ENCODE measurements around the gene FGF2.

FGF2 gene

DNA sequence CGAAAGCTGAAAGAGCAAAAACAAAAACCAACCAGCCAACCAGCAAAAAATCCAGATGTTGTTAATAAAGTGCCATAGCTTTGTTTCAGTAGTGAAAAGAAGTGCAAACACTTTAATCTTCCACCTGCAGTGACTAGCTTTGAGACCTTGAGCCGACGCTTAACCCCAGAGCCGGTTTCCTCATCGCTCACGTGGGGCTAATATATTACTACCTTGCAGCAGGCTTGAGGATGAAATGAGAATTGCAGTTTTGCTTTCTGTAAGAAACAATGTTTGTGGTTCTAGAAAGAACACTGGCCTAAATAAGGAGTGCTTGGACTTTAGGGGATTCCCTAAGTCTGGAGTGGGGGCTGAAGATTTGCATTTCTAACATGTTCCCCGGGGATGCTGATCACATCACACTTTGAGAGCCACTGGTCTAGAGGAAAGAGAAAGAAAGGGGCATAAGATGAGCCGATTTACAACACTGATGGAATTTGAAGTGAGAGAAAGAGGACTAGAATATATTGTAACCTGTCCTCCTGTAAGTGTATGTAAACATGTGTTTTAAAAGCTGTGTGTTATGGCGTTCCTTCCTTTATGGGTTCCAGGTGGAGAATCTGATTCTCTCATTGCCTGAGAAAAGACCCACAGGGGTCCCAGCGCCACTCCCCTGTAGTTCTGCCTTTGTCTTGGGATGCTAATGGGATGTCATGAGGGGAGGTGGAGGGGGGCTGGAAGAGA, 1.4 kb downstream of the FGF2 start:
- H3K4me1 ChIP-seq (ENCODE audit: control insufficient read depth, insufficient read depth, low read length): no peaks in the 10 kb centered on the region
- POLR2A ChIA-PET: no interaction called here

DNA sequence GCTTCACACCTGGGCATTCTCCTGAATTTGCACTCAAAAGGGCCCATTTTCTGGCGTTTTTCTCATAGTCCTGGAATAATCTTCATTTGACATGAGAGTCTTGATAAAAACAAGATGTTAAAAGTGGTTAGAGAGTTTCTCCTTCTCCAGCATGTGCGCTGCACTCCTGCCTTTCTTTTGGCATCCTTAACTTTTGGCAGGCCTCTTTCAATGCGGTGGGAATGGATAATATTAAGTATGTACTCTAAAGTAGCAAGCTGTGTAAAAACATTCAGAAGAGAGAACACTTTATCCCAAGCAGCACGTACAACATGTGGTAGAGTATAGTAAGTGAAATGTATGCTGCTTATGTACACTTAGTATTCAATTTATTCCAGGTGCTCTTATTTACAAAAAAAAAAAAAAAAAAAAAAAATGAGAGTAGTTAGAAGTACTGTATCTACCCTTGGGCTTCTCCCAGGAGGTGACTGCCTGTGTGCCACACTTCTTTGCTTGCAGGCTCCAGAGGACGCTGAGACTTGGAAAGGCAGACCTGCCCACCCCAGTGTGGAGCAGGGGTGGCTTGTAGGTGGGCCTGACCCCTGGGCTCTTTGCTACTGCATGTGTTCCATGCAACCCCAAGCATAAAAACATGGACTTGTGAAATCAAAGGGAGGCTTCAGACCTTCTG, 3.9 kb downstream of the FGF2 start:
- Histone ChIP-seq H3K27ac (ENCODE audit: extremely low read depth, low read depth, low read length) (no peak overlapping the region), H3K4me3 (ENCODE audit: low read depth, low read length) (no peak overlapping the region), H3K36me3 (ENCODE audit: control insufficient read depth in 2 of 2, insufficient read depth in 1 of 2, low read length in 2 of 2) (no peaks in the 10 kb centered on the region), H3K4me1 (ENCODE audit: control insufficient read depth, insufficient read depth, low read length) (no peaks in the 10 kb centered on the region), H3K9me3 (ENCODE audit: control insufficient read depth, insufficient read depth, low read depth, low read length) (no peaks in the 10 kb centered on the region)
- CTCF ChIA-PET: no interaction called here
- POLR2A ChIA-PET: no interaction called here
- TF ChIP-seq, protein P1, sequence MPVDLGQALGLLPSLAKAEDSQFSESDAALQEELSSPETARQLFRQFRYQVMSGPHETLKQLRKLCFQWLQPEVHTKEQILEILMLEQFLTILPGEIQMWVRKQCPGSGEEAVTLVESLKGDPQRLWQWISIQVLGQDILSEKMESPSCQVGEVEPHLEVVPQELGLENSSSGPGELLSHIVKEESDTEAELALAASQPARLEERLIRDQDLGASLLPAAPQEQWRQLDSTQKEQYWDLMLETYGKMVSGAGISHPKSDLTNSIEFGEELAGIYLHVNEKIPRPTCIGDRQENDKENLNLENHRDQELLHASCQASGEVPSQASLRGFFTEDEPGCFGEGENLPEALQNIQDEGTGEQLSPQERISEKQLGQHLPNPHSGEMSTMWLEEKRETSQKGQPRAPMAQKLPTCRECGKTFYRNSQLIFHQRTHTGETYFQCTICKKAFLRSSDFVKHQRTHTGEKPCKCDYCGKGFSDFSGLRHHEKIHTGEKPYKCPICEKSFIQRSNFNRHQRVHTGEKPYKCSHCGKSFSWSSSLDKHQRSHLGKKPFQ (tag by site-specific recombination; IDR thresholded peaks at IDR 0.05): no peak
- TF ChIP-seq, protein P2, sequence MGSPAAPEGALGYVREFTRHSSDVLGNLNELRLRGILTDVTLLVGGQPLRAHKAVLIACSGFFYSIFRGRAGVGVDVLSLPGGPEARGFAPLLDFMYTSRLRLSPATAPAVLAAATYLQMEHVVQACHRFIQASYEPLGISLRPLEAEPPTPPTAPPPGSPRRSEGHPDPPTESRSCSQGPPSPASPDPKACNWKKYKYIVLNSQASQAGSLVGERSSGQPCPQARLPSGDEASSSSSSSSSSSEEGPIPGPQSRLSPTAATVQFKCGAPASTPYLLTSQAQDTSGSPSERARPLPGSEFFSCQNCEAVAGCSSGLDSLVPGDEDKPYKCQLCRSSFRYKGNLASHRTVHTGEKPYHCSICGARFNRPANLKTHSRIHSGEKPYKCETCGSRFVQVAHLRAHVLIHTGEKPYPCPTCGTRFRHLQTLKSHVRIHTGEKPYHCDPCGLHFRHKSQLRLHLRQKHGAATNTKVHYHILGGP (tag by site-specific recombination; IDR thresholded peaks at IDR 0.05): no peak
- TF ChIP-seq, protein P3, sequence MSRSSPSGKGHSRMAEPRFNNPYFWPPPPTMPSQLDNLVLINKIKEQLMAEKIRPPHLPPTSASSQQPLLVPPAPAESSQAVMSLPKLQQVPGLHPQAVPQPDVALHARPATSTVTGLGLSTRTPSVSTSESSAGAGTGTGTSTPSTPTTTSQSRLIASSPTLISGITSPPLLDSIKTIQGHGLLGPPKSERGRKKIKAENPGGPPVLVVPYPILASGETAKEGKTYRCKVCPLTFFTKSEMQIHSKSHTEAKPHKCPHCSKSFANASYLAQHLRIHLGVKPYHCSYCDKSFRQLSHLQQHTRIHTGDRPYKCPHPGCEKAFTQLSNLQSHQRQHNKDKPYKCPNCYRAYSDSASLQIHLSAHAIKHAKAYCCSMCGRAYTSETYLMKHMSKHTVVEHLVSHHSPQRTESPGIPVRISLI (tag by site-specific recombination; IDR thresholded peaks at IDR 0.05): peak; percentile 69; the same call in 1 of the 2 replicates
- TF ChIP-seq ZNF626 (tag by site-specific recombination; IDR thresholded peaks at IDR 0.05): no peak

More for the DNA sequence above, 1.4 kb downstream of the FGF2 start:
- CTCF ChIA-PET: interaction anchor here (0.6 to 0.7 kb wide), 2 partner anchors 10 to 86 kb away, joined by 3 to 4 read pairs; no protein-coding TSS in a partner anchor
- Histone ChIP-seq H3K9me3 (ENCODE audit: control insufficient read depth, insufficient read depth, low read depth, low read length) (no peaks in the 10 kb centered on the region), H3K27ac (ENCODE audit: extremely low read depth, low read depth, low read length) (no peak overlapping the region; the same call in 1 of the 2 replicates), H3K36me3 (ENCODE audit: control insufficient read depth in 2 of 2, insufficient read depth in 1 of 2, low read length in 2 of 2) (no peaks in the 10 kb centered on the region), H3K4me3 (ENCODE audit: low read depth, low read length) (peak overlapping the region; percentile 72)
- TF ChIP-seq, protein P4, sequence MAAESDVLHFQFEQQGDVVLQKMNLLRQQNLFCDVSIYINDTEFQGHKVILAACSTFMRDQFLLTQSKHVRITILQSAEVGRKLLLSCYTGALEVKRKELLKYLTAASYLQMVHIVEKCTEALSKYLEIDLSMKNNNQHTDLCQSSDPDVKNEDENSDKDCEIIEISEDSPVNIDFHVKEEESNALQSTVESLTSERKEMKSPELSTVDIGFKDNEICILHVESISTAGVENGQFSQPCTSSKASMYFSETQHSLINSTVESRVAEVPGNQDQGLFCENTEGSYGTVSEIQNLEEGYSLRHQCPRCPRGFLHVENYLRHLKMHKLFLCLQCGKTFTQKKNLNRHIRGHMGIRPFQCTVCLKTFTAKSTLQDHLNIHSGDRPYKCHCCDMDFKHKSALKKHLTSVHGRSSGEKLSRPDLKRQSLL (tag by site-specific recombination; IDR thresholded peaks at IDR 0.05): 0 out of 2 replicates have a peak, but pooled peaks have one; percentile 11
- no peak for TF ChIP-seq ZNF174 (tag by site-specific recombination; IDR thresholded peaks at IDR 0.05)
- TF ChIP-seq ZNF335 (tag by site-specific recombination; conservative IDR thresholded peaks at IDR 0.05): 0 out of 2 replicates have a peak, but pooled peaks have one; percentile 12
- no peak for TF ChIP-seq ZIC2 (tag by site-specific recombination; IDR thresholded peaks at IDR 0.05)
- peak; percentile 19; the same call in 1 of the 2 replicates for TF ChIP-seq MZF1 (tag by site-specific recombination; IDR thresholded peaks at IDR 0.05; ENCODE audit: borderline replicate concordance)
- TF ChIP-seq ZNF324 (tag by site-specific recombination; IDR thresholded peaks at IDR 0.05): no peak
- 0 out of 2 replicates have a peak, but pooled peaks have one; percentile 20 for TF ChIP-seq ZBTB48 (tag by site-specific recombination; IDR thresholded peaks at IDR 0.05)
- no peak for TF ChIP-seq SP3 (tag by site-specific recombination; IDR thresholded peaks at IDR 0.05)

DNA sequence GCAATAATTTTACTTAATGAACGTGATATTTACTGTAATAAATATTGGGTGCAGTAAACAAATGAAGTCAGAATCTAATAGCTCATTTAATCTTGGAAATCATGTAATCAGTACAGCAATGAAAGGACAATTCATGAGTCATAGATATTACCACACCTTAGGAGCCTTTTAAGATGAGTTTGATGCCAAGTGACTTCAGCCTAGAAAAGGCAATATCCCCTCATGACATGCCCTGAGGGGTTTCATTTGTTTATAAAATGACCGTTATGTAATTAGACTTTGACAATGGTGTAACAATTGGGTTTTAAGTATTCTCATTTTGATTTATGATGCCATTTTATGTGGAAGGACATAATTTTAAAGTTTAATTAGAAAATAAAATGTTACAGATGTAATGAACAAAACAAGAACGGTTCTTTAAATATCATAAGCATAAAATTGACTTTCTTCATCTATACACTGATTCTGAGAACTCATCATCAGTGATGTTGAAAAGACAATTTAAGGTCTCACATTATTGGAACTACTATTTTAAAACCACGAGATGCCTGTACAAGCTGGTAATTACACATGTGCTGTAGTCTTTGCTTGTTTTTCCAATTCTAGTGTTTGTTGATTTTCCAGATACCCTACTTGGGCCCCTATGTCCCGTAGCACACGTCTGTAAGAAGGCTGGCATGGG, 5.0 kb downstream of the FGF2 start:
- Histone ChIP-seq H3K4me3 (ENCODE audit: low read depth, low read length) (no peak overlapping the region), H3K4me1 (ENCODE audit: control insufficient read depth, insufficient read depth, low read length) (no peaks in the 10 kb centered on the region), H3K36me3 (ENCODE audit: control insufficient read depth in 2 of 2, insufficient read depth in 1 of 2, low read length in 2 of 2) (no peaks in the 10 kb centered on the region), H3K9me3 (ENCODE audit: control insufficient read depth, insufficient read depth, low read depth, low read length) (no peaks in the 10 kb centered on the region), H3K27ac (ENCODE audit: extremely low read depth, low read depth, low read length) (no peak overlapping the region)
- CTCF ChIA-PET: interaction anchor here (0.7 kb wide), 1 partner anchor 99 kb away, joined by 3 read pairs; no protein-coding TSS in a partner anchor
- POLR2A ChIA-PET: no interaction called here
- TF ChIP-seq TCF7L2 (IDR thresholded peaks at IDR 0.05; ENCODE audit: borderline replicate concordance, low read depth, low read length): peak; percentile 15; the same call in 1 of the 2 replicates
- no peak for TF ChIP-seq ZNF529 (tag by site-specific recombination; IDR thresholded peaks at IDR 0.05; ENCODE audit: insufficient replicate concordance)
- no peak for TF ChIP-seq ZFP41 (tag by site-specific recombination; IDR thresholded peaks at IDR 0.05; ENCODE audit: borderline replicate concordance)
- TF ChIP-seq, protein P5, sequence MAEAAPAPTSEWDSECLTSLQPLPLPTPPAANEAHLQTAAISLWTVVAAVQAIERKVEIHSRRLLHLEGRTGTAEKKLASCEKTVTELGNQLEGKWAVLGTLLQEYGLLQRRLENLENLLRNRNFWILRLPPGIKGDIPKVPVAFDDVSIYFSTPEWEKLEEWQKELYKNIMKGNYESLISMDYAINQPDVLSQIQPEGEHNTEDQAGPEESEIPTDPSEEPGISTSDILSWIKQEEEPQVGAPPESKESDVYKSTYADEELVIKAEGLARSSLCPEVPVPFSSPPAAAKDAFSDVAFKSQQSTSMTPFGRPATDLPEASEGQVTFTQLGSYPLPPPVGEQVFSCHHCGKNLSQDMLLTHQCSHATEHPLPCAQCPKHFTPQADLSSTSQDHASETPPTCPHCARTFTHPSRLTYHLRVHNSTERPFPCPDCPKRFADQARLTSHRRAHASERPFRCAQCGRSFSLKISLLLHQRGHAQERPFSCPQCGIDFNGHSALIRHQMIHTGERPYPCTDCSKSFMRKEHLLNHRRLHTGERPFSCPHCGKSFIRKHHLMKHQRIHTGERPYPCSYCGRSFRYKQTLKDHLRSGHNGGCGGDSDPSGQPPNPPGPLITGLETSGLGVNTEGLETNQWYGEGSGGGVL (tag by site-specific recombination; IDR thresholded peaks at IDR 0.05): peak; percentile 31; the same call in 1 of the 2 replicates
- no peak for TF ChIP-seq SCRT1 (tag by site-specific recombination; IDR thresholded peaks at IDR 0.05; ENCODE audit: borderline replicate concordance)
- TF ChIP-seq BCL11A (tag by site-specific recombination; IDR thresholded peaks at IDR 0.05; ENCODE audit: low read depth): no peak
- no peak for TF ChIP-seq MYNN (tag by site-specific recombination; IDR thresholded peaks at IDR 0.05; ENCODE audit: borderline replicate concordance)

All from HEK293 (cell line).